CD8-positive, alpha-beta memory T cell (primary cell): Measurements from ENCODE around the gene RALGAPA2. TPM values are rescaled to one million over a fixed set of nuclear protein-coding genes. Genes with fewer than 3 reads are reported as not detected.
A peak's percentile ranks its signal among the peaks of the same experiment; 100 is the strongest.
"Not testable (repeated sequence)": the region's sequence is repeated elsewhere in the genome, so short reads cannot be mapped to it uniquely, and the experiment has no call there.

Experiments
- CTCF ChIA-PET: fragments of 350-600 bp; sonication (Branson Sonifier 250); formaldehyde crosslinking; loops from one replicate; lab custom pipeline; 2021; ENCODE audit warnings: antibody characterized with exemption; lab: Charles Lee
- POLR2A ChIA-PET: fragments of 350-600 bp; sonication (Branson Sonifier 250); formaldehyde crosslinking; loops from one replicate; lab custom pipeline; 2021; ENCODE audit warnings: antibody characterized with exemption; lab: Charles Lee
- DNase-seq, 5 donors: peaks; one replicate each; pipeline versions ENCODE4 v3.0.0 to v3.0.0-alpha.2; 2020 to 2022; ENCODE audit warnings: mixed read lengths in 1 of 5
- H3K27ac ChIP-seq: one replicate; pipeline ENCODE4 v1.7.0; 2013; ENCODE audit warnings: low read depth, mild to moderate bottlenecking, low read length, moderate library complexity
- H3K27me3 ChIP-seq: 2 replicates; pipeline ENCODE4 v1.7.0; 2013; ENCODE audit warnings: low read length, mild to moderate bottlenecking; ENCODE audit not compliant: insufficient read depth, poor library complexity, severe bottlenecking
- H3K36me3 ChIP-seq: 2 replicates; pipeline ENCODE4 v1.7.0; 2013; ENCODE audit warnings: mild to moderate bottlenecking, low read length, moderate library complexity; ENCODE audit not compliant: insufficient read depth
- H3K4me1 ChIP-seq: 2 replicates; pipeline ENCODE4 v1.7.0; 2013; ENCODE audit warnings: mild to moderate bottlenecking, low read length, moderate library complexity; ENCODE audit not compliant: insufficient read depth
- H3K4me3 ChIP-seq: 2 replicates; pipeline ENCODE4 v1.7.0; 2013; ENCODE audit warnings: mild to moderate bottlenecking, low read length
- H3K9me3 ChIP-seq: 2 replicates; pipeline ENCODE4 v1.7.0; 2013; ENCODE audit warnings: mild to moderate bottlenecking, low read length
- H3K27ac Mint-ChIP-seq, 8 donors: one replicate each; pipeline ENCODE4 v1.8.0; 2020 to 2021; ENCODE audit warnings: mixed read lengths in 8 of 8, mild to moderate bottlenecking in 6 of 8, inconsistent platforms in 3 of 8, moderate library complexity in 3 of 8
- H3K27me3 Mint-ChIP-seq, 2 donors: one replicate each; pipeline ENCODE4 v1.8.0; 2020 to 2021; ENCODE audit warnings: mixed read lengths in 2 of 2, mild to moderate bottlenecking in 1 of 2, moderate library complexity in 1 of 2
- H3K36me3 Mint-ChIP-seq, 3 donors: one replicate each; pipeline ENCODE4 v1.8.0; 2020 to 2021; ENCODE audit warnings: mixed read lengths in 3 of 3, inconsistent platforms in 1 of 3, mild to moderate bottlenecking in 1 of 3
- H3K4me1 Mint-ChIP-seq, 3 donors: one replicate each; pipeline ENCODE4 v1.8.0; 2020 to 2021; ENCODE audit warnings: mixed read lengths in 3 of 3, inconsistent platforms in 1 of 3, mild to moderate bottlenecking in 1 of 3
- H3K4me3 Mint-ChIP-seq, 7 donors: one replicate each; pipeline ENCODE4 v1.8.0; 2020 to 2021; ENCODE audit warnings: mixed read lengths in 7 of 7, mild to moderate bottlenecking in 6 of 7, moderate library complexity in 4 of 7, inconsistent platforms in 2 of 7
- H3K9me3 Mint-ChIP-seq, 5 donors: one replicate each; pipeline ENCODE4 v1.8.0; 2020 to 2022; ENCODE audit warnings: mixed read lengths in 5 of 5, mild to moderate bottlenecking in 3 of 5, moderate library complexity in 2 of 5, inconsistent platforms in 1 of 5
- polyA plus RNA-seq: library from polyadenylated mRNA; unstranded; fragments of 300-500 nt; fragmentation: Illumina TruSeq; gene quantifications from one replicate; pipeline ENCODE4 v1.2.3, GENCODE V29; 2021
- total RNA-seq, 2 experiments: library from RNA; stranded (reverse); gene quantifications; one replicate each; pipeline ENCODE4 v1.2.3, GENCODE V29; 2021

RALGAPA2 gene
- total and polyA plus RNA-seq, 3 experiments from 2014 or later = 7.4 to 14.5 (median 13.4) TPM

- Mint-ChIP-seq H3K4me1 (peaks cover 21 to 49% (median 37%) of the 10 kb centered on the region in 3 donors), H3K27ac (no peak overlapping the region), H3K9me3 (no peaks in the 10 kb centered on the region), H3K36me3 (peaks cover 0 to 1% (median 0%) of the 10 kb centered on the region in 3 donors), H3K27me3 (peaks cover 31 to 65% of the 10 kb centered on the region in 2 donors), H3K4me3 (peak overlapping the region in 2 of 7 donors; percentile 19 to 35)
- Histone ChIP-seq H3K4me1 (peaks cover 12% of the 10 kb centered on the region), H3K36me3 (no peaks in the 10 kb centered on the region), H3K9me3 (no peaks in the 10 kb centered on the region), H3K27ac (no peak overlapping the region), H3K4me3 (no peak overlapping the region), H3K27me3 (peaks cover 5% of the 10 kb centered on the region)
- CTCF ChIA-PET = interaction anchor here (0.6 kb wide), 1 partner anchor 12 kb away, joined by 3 read pairs; no protein-coding TSS in a partner anchor
- DNase-seq = no peak
- POLR2A ChIA-PET = no interaction called here
Observed at GRCh38 chr20:20362774-20363433, 349.5 kb downstream of the RALGAPA2 start.

DNA sequence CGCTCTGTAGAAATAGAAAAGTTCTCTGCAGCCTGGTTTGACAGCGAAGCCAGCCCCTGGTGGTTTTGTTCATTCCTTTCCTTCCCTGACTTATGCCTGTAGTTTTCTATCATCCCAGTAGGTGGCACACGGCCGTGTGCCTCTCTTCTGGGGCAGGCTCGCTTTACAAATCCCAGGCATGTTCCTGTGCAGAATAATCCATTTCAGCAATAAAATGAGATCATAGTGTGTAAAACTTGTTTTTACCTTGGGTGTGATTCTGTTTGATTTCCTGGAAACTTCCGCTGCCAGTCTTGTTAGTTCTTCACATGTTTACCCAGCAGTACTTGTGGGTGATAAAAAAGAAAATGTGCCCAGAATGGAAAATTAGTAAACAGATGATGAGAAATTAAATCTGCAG is 352.0 kb downstream of the RALGAPA2 start:
- peaks cover 16 to 40% (median 34%) of the 10 kb centered on the region in 3 donors for H3K4me1 Mint-ChIP-seq
- no peak overlapping the region for H3K4me3 ChIP-seq
- H3K4me1 ChIP-seq = peaks cover 12% of the 10 kb centered on the region
- no peaks in the 10 kb centered on the region for H3K9me3 Mint-ChIP-seq
- peak overlapping the region in 6 of 7 donors; percentile 48 to 80 (median 65) for H3K4me3 Mint-ChIP-seq
- no peaks in the 10 kb centered on the region for H3K9me3 ChIP-seq
- peaks cover 5% of the 10 kb centered on the region for H3K27me3 ChIP-seq
- ChIA-PET POLR2A (no interaction called here), CTCF (no interaction called here)
- peaks cover 21 to 51% of the 10 kb centered on the region in 2 donors for H3K27me3 Mint-ChIP-seq
- H3K27ac Mint-ChIP-seq = peak overlapping the region in 4 of 8 donors; percentile 10 to 67 (median 42)
- peak in 1 of 5 donors; percentile 10 for DNase-seq
- H3K36me3 Mint-ChIP-seq = peaks cover 0 to 1% (median 0%) of the 10 kb centered on the region in 3 donors
- H3K36me3 ChIP-seq = no peaks in the 10 kb centered on the region
- H3K27ac ChIP-seq = no peak overlapping the region

- peak overlapping the region in 4 of 7 donors; percentile 12 to 26 (median 14) for H3K4me3 Mint-ChIP-seq
- Histone ChIP-seq H3K9me3 (no peaks in the 10 kb centered on the region), H3K4me1 (peaks cover 12% of the 10 kb centered on the region), H3K27ac (no peak overlapping the region), H3K36me3 (no peaks in the 10 kb centered on the region), H3K4me3 (no peak overlapping the region), H3K27me3 (peaks cover 5% of the 10 kb centered on the region)
- no peak overlapping the region for H3K27ac Mint-ChIP-seq
- peaks cover 15 to 37% (median 31%) of the 10 kb centered on the region in 3 donors for H3K4me1 Mint-ChIP-seq
- peaks cover 0 to 1% (median 0%) of the 10 kb centered on the region in 3 donors for H3K36me3 Mint-ChIP-seq
- ChIA-PET POLR2A (no interaction called here), CTCF (interaction anchor here (0.9 kb wide), 1 partner anchor 234 kb away, joined by 4 read pairs; no protein-coding TSS in a partner anchor)
- no peak for DNase-seq
- H3K27me3 Mint-ChIP-seq = peaks cover 15 to 45% of the 10 kb centered on the region in 2 donors
- no peaks in the 10 kb centered on the region for H3K9me3 Mint-ChIP-seq
Observed at GRCh38 chr20:20359628-20360027, 352.8 kb downstream of the RALGAPA2 start.

DNA sequence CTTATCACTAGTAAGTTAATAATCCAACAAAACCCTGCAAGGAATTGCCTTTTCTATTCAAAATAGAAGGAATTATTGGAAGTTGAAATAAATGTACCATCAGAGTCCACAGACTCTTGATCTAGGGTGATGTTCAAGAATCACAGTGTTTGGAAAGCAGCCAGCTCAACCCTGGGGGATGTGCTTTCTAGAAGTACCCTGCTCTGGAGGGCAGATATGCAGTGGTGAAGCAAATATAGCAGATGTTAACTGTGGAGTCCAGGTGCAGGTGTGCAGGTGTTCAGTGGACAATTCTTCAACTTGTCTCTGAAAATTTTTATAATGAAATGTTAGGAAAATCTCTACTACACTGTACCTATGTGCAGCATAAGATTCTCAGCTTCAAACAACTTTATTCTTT is 353.6 kb downstream of the RALGAPA2 start:
- no peak overlapping the region for H3K4me3 ChIP-seq
- no peaks in the 10 kb centered on the region for H3K9me3 Mint-ChIP-seq
- H3K4me3 Mint-ChIP-seq = no peak overlapping the region
- no peak overlapping the region for H3K27ac Mint-ChIP-seq
- peaks cover 5% of the 10 kb centered on the region for H3K27me3 ChIP-seq
- no peak for DNase-seq
- H3K36me3 ChIP-seq = no peaks in the 10 kb centered on the region
- no peak overlapping the region for H3K27ac ChIP-seq
- peaks cover 0 to 1% (median 0%) of the 10 kb centered on the region in 3 donors for H3K36me3 Mint-ChIP-seq
- peaks cover 12% of the 10 kb centered on the region for H3K4me1 ChIP-seq
- peaks cover 11 to 45% of the 10 kb centered on the region in 2 donors for H3K27me3 Mint-ChIP-seq
- ChIA-PET CTCF (no interaction called here), POLR2A (no interaction called here)
- peaks cover 15 to 33% (median 31%) of the 10 kb centered on the region in 3 donors for H3K4me1 Mint-ChIP-seq
- no peaks in the 10 kb centered on the region for H3K9me3 ChIP-seq

DNA sequence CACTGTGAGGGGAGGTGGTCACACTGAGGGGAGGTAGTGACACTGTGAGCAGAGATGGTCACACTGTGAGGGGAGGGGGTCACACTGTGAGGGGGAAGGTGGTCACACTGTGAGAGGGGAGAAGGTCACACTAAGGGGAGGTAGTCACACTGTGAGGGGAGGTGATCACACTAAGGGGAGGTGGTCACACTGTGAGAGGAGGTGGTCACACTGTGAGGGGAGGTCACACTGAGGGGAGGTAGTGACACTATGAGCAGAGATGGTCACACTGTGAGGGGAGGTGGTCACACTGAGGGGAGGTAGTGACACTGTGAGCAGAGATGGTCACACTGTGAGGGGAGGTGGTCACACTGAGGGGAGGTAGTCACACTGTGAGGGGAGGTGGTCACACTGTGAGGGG is 356.9 kb downstream of the RALGAPA2 start:
- H3K4me1 ChIP-seq, CTCF ChIA-PET, H3K9me3 ChIP-seq, H3K36me3 Mint-ChIP-seq, H3K4me3 Mint-ChIP-seq, H3K9me3 Mint-ChIP-seq, H3K27ac Mint-ChIP-seq, H3K4me3 ChIP-seq, H3K27me3 ChIP-seq, H3K27ac ChIP-seq, DNase-seq, POLR2A ChIA-PET, H3K36me3 ChIP-seq: not testable (repeated sequence)
- Mint-ChIP-seq H3K4me1 (peaks cover 8 to 12% (median 11%) of the 10 kb centered on the region in 3 donors), H3K27me3 (peaks cover 15 to 38% of the 10 kb centered on the region in 2 donors)

DNA sequence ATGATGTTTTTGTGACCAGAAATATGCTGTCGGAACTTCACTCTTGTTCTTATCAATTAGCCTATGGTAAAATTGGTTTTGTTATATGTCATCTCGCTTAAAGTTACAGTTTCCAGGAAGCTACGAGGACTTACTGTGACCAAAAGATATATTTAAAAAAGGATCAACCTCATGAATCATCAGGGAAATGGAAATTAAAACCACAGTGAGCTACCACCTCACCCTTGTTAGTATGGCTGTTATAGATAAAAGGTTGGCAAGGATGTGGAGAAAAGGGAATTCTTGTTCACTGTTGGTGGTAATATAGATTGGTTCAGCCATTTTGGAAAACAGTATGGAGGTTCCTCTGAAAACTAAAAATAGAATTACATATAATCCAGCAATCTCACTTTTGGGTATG is 358.9 kb downstream of the RALGAPA2 start:
- CTCF ChIA-PET = no interaction called here
- Mint-ChIP-seq H3K4me3 (no peak overlapping the region), H3K36me3 (no peaks in the 10 kb centered on the region), H3K27me3 (peaks cover 15 to 42% of the 10 kb centered on the region in 2 donors), H3K27ac (no peak overlapping the region), H3K4me1 (no peaks in the 10 kb centered on the region), H3K9me3 (peaks cover 0 to 3% (median 0%) of the 10 kb centered on the region in 5 donors)
- H3K4me3 ChIP-seq = no peak overlapping the region
- no peaks in the 10 kb centered on the region for H3K27me3 ChIP-seq
- POLR2A ChIA-PET = no interaction called here
- H3K36me3 ChIP-seq = no peaks in the 10 kb centered on the region
- H3K9me3 ChIP-seq = no peaks in the 10 kb centered on the region
- DNase-seq = no peak
- no peak overlapping the region for H3K27ac ChIP-seq
- no peaks in the 10 kb centered on the region for H3K4me1 ChIP-seq

GRCh38 chr20:20344476-20344875 is 368.0 kb downstream of the RALGAPA2 start:
- H3K9me3 Mint-ChIP-seq = peaks cover 0 to 9% (median 5%) of the 10 kb centered on the region in 5 donors
- CTCF ChIA-PET = no interaction called here
- no peaks in the 10 kb centered on the region for H3K4me1 ChIP-seq
- no peak overlapping the region for H3K4me3 Mint-ChIP-seq
- H3K9me3 ChIP-seq = no peaks in the 10 kb centered on the region
- DNase-seq = no peak
- no peaks in the 10 kb centered on the region for H3K27me3 ChIP-seq
- no peak overlapping the region for H3K4me3 ChIP-seq
- peaks cover 16 to 22% of the 10 kb centered on the region in 2 donors for H3K27me3 Mint-ChIP-seq
- H3K27ac ChIP-seq = no peak overlapping the region
- POLR2A ChIA-PET = no interaction called here
- H3K27ac Mint-ChIP-seq = no peak overlapping the region
- H3K36me3 Mint-ChIP-seq = no peaks in the 10 kb centered on the region
- no peaks in the 10 kb centered on the region for H3K4me1 Mint-ChIP-seq
- no peaks in the 10 kb centered on the region for H3K36me3 ChIP-seq

DNA sequence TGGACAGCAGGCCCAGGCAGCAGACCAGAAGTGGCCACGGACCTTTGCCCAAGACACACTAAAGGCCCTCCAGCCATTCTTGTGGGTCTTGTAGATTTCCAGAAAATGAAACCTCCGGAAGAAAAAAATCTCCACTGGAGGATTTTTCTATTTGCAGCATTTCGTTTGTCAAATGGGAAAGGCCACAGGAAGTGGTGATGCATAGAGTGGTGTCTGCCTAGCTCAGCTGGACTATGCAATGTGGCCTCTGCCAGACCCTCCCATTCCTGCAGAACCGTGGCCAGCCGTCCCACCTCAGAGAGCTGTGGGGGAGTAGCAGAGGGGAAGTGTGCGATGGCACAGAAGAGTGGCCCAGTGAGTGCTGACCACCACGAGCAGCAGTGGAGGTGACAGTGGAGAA is 368.5 kb downstream of the RALGAPA2 start:
- H3K4me1 ChIP-seq = no peaks in the 10 kb centered on the region
- no peak overlapping the region for H3K27ac Mint-ChIP-seq
- H3K4me3 Mint-ChIP-seq = no peak overlapping the region
- no peaks in the 10 kb centered on the region for H3K27me3 ChIP-seq
- ChIA-PET CTCF (no interaction called here), POLR2A (no interaction called here)
- H3K36me3 Mint-ChIP-seq = no peaks in the 10 kb centered on the region
- no peaks in the 10 kb centered on the region for H3K4me1 Mint-ChIP-seq
- no peak for DNase-seq
- H3K36me3 ChIP-seq = no peaks in the 10 kb centered on the region
- H3K9me3 ChIP-seq = no peaks in the 10 kb centered on the region
- H3K9me3 Mint-ChIP-seq = peaks cover 0 to 9% (median 5%) of the 10 kb centered on the region in 5 donors
- H3K27me3 Mint-ChIP-seq = peaks cover 16 to 18% of the 10 kb centered on the region in 2 donors
- H3K4me3 ChIP-seq = no peak overlapping the region
- H3K27ac ChIP-seq = no peak overlapping the region
